Measurements from ENCODE around the gene MIGA2. TPM values are rescaled to one million over a fixed set of nuclear protein-coding genes. Genes with fewer than 3 reads are reported as not detected.

Gene MIGA2
- total RNA-seq, 2 experiments from 2014 or later: 53.2 to 56.9 TPM

GRCh38 chr9:129098328-129098727 is 61.9 kb downstream of the MIGA2 start:
- no peaks in the 10 kb centered on the region for H3K4me1 Mint-ChIP-seq (ENCODE audit: low read depth)
- no peak overlapping the region for H3K27ac Mint-ChIP-seq
- Histone ChIP-seq H3K4me3 (ENCODE audit: low read length) (no peak overlapping the region), H3K4me1 (ENCODE audit: insufficient read depth, low read length) (no peaks in the 10 kb centered on the region), H3K27ac (ENCODE audit: low read depth in 1 of 2, low read length in 2 of 2) (no peak overlapping the region), H3K27me3 (ENCODE audit: control insufficient read depth in 1 of 2, insufficient read depth in 2 of 2, low read length in 2 of 2) (no peaks in the 10 kb centered on the region), H3K36me3 (ENCODE audit: insufficient read depth, low read length) (peaks cover 2% of the 10 kb centered on the region), H3K9me3 (ENCODE audit: control insufficient read depth in 1 of 2, insufficient read depth in 1 of 2, low read length in 2 of 2) (no peaks in the 10 kb centered on the region)
- TF ChIP-seq CTCF (IDR thresholded peaks at IDR 0.05): no peak
- no peaks in the 10 kb centered on the region for H3K27me3 Mint-ChIP-seq
- H3K36me3 Mint-ChIP-seq (ENCODE audit: low read depth): no peaks in the 10 kb centered on the region
- CTCF ChIA-PET: no interaction called here
- intact Hi-C loops (cut with DNase I, micrococcal nuclease): no loop called here
- H3K4me3 Mint-ChIP-seq: no peak overlapping the region
- no peaks in the 10 kb centered on the region for H3K9me3 Mint-ChIP-seq
- ATAC-seq (ENCODE audit: poor library complexity) (no peak), DNase-seq (no peak)
- POLR2A ChIA-PET: interaction anchor here (1.1 kb wide), 1 partner anchor 11 kb away, joined by 4 read pairs; no protein-coding TSS in a partner anchor

DNA sequence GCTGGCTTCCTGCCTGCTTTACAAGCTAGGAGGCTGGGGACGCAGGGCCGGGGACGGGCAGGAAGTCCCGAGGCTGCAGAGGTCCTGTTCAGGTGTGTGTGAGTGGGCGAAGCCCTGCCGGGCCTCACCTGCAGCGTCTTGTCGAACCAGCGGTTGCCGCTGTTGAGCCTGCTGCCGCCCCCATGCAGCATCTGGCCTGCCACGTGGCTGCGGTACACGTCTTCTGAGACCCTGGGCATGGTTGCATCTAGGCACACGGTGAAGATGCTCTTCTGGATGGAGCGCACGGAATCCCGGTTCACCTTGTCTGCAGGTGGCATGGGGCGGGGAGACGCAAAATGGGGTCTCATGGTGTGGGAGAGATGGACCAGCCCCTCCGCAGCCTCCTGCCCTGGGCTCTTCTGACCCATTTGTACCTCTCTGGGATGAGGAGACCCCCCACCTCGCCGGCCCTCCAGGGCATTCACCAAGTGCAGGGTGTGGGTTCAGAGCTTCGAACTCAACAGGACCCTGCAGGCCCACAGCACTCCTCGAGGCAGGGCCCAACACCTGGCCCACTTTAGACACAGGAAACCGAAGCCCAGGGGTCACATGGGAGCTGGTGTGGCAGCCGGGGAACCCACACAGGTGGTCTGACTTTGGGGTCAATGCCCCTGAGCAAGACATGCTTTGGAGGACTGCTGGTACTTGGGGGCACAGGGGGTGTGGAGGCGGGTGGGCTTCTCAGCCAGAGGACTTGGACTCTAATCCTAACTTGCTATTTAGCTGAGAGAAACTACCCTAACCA is 64.2 kb downstream of the MIGA2 start:
- intact Hi-C loops (cut with DNase I, micrococcal nuclease): no loop called here
- Mint-ChIP-seq H3K4me1 (ENCODE audit: low read depth) (no peaks in the 10 kb centered on the region), H3K27ac (no peak overlapping the region), H3K27me3 (no peaks in the 10 kb centered on the region), H3K9me3 (no peaks in the 10 kb centered on the region), H3K4me3 (no peak overlapping the region), H3K36me3 (ENCODE audit: low read depth) (no peaks in the 10 kb centered on the region)
- Histone ChIP-seq H3K4me1 (ENCODE audit: insufficient read depth, low read length) (no peaks in the 10 kb centered on the region), H3K4me3 (ENCODE audit: low read length) (no peak overlapping the region), H3K27me3 (ENCODE audit: control insufficient read depth in 1 of 2, insufficient read depth in 2 of 2, low read length in 2 of 2) (no peaks in the 10 kb centered on the region), H3K27ac (ENCODE audit: low read depth in 1 of 2, low read length in 2 of 2) (no peak overlapping the region), H3K9me3 (ENCODE audit: control insufficient read depth in 1 of 2, insufficient read depth in 1 of 2, low read length in 2 of 2) (no peaks in the 10 kb centered on the region), H3K36me3 (ENCODE audit: insufficient read depth, low read length) (peaks cover 2% of the 10 kb centered on the region)
- POLR2A ChIA-PET: no interaction called here
- DNase-seq (no peak), ATAC-seq (ENCODE audit: poor library complexity) (no peak)
- no peak for TF ChIP-seq CTCF (IDR thresholded peaks at IDR 0.05)
- CTCF ChIA-PET: no interaction called here

- ATAC-seq (ENCODE audit: poor library complexity) (no peak), DNase-seq (no peak)
- H3K27ac ChIP-seq (ENCODE audit: low read depth in 1 of 2, low read length in 2 of 2): no peak overlapping the region
- CTCF ChIA-PET: no interaction called here
- no peak for TF ChIP-seq CTCF (IDR thresholded peaks at IDR 0.05)
- H3K9me3 ChIP-seq (ENCODE audit: control insufficient read depth in 1 of 2, insufficient read depth in 1 of 2, low read length in 2 of 2): no peaks in the 10 kb centered on the region
- no peaks in the 10 kb centered on the region for H3K4me1 ChIP-seq (ENCODE audit: insufficient read depth, low read length)
- peaks cover 2% of the 10 kb centered on the region for H3K36me3 ChIP-seq (ENCODE audit: insufficient read depth, low read length)
- no peaks in the 10 kb centered on the region for H3K27me3 ChIP-seq (ENCODE audit: control insufficient read depth in 1 of 2, insufficient read depth in 2 of 2, low read length in 2 of 2)
- no peak overlapping the region for H3K4me3 Mint-ChIP-seq
- H3K27ac Mint-ChIP-seq: no peak overlapping the region
- POLR2A ChIA-PET: no interaction called here
- no peaks in the 10 kb centered on the region for H3K9me3 Mint-ChIP-seq
- H3K4me3 ChIP-seq (ENCODE audit: low read length): no peak overlapping the region
- intact Hi-C loops (cut with DNase I, micrococcal nuclease): no loop called here
- no peaks in the 10 kb centered on the region for H3K36me3 Mint-ChIP-seq (ENCODE audit: low read depth)
- H3K27me3 Mint-ChIP-seq: no peaks in the 10 kb centered on the region
- H3K4me1 Mint-ChIP-seq (ENCODE audit: low read depth): no peaks in the 10 kb centered on the region
Observed at GRCh38 chr9:129101279-129101678, 64.9 kb downstream of the MIGA2 start.
